ENCODE data around the gene HLA-G. TPM values are rescaled to one million over a fixed set of nuclear protein-coding genes. Genes with fewer than 3 reads are reported as not detected.

HLA-G gene
- total and polyA plus RNA-seq, 9 of the 15 experiments (the other 6 are each of a cell fraction or from before 2014, with no cell fraction given) = 0.13 TPM; not detected in 8

DNA sequence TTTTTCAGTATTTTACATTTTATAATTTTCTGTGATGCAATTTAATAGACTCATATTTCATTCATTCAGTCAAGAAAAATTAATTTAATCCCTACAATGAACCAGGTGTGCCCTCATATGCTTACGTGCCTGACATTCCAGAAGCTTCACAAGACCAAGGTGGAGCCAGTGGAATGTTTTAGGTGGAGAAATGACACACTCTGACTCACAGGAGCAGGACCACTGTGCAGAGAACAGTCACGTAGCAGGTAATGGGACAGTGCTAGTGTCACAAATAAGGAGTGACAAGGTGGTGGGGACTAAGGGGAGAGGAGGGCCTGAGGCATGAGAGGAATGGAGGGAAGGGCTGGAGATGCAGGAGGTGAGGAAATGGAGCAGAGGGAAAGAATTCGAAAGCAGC, 37.0 kb upstream of the HLA-G start:
- POLR2A ChIA-PET = no interaction called here
- 0% methylated on average over 3 of the region's 3 CpGs for WGBS (ENCODE audit: insufficient coverage, low coverage, missing lambda C conversion rate)
- TF ChIP-seq HOXB6 (CRISPR knock-in tag; IDR thresholded peaks at IDR 0.05; ENCODE audit: borderline replicate concordance) (no peak), CBFA2T2 (conservative IDR thresholded peaks at IDR 0.05) (no peak), SMC3 (conservative IDR thresholded peaks at IDR 0.05; ENCODE audit: insufficient read depth, low read depth, low read length) (no peak), CLOCK (CRISPR knock-in tag; IDR thresholded peaks at IDR 0.05; ENCODE audit: borderline replicate concordance) (no peak), ZBED1 (IDR thresholded peaks at IDR 0.05) (no peak), TGIF2 (CRISPR knock-in tag; IDR thresholded peaks at IDR 0.05) (no peak), POLR2AphosphoS5 (IDR thresholded peaks at IDR 0.05; ENCODE audit: control insufficient read depth, insufficient read depth, low read depth, low read length) (no peak), HDGF (IDR thresholded peaks at IDR 0.05) (no peak), SAP30 (IDR thresholded peaks at IDR 0.05; ENCODE audit: borderline replicate concordance, insufficient read depth, low read depth, low read length, poor library complexity, severe bottlenecking) (no peak), E2F3 (CRISPR knock-in tag; IDR thresholded peaks at IDR 0.05) (no peak), SP2 (IDR thresholded peaks at IDR 0.05; ENCODE audit: extremely low read depth, low read depth, low read length, poor library complexity, severe bottlenecking) (no peak), MYNN (IDR thresholded peaks at IDR 0.05) (no peak), MYNN (CRISPR knock-in tag; IDR thresholded peaks at IDR 0.05) (no peak), CBFA2T3 (IDR thresholded peaks at IDR 0.05) (no peak), DPF2 (IDR thresholded peaks at IDR 0.05) (no peak), ARID2 (IDR thresholded peaks at IDR 0.05) (no peak), CBX3 (IDR thresholded peaks at IDR 0.05; ENCODE audit: borderline replicate concordance in 1 of 2, low read length in 2 of 2) (no peak)

More for the DNA sequence above, 37.0 kb upstream of the HLA-G start:
- DNase-seq (ENCODE audit: extremely low read depth in 1 of 4, low spot score in 3 of 4) = no peak
- H3K36me3 ChIP-seq (ENCODE audit: control insufficient read depth, insufficient read depth, low read length) = no peaks in the 10 kb centered on the region
- no peak overlapping the region for H3K4me2 ChIP-seq (ENCODE audit: insufficient read depth, low read length)
- H4K20me1 ChIP-seq (replicated peaks; ENCODE audit: control insufficient read depth, insufficient read depth, low read length) = no peaks in the 10 kb centered on the region
- H3K27me3 ChIP-seq (ENCODE audit: control insufficient read depth in 2 of 2, insufficient read depth in 2 of 2, low read length in 2 of 2) = peaks cover 14 to 22% of the 10 kb centered on the region in 2 experiments
- no peak overlapping the region for H3K4me3 ChIP-seq
- ATAC-seq = no peak
- H3K9ac ChIP-seq (ENCODE audit: insufficient read depth in 1 of 2, low read depth in 2 of 2, low read length in 2 of 2) = no peak overlapping the region
- CTCF ChIA-PET (ENCODE audit: low intra/inter-chr PET ratio) = no interaction called here
- peaks cover 0 to 13% of the 10 kb centered on the region in 2 experiments; a peak in 2 of 5 replicates for H3K4me1 ChIP-seq (replicated peaks in 1 of 2; ENCODE audit: control insufficient read depth in 2 of 2, insufficient read depth in 2 of 2, low read length in 2 of 2)
- intact Hi-C loops (cut with micrococcal nuclease) = no loop called here
- in situ Hi-C loops (cut with MboI) = no loop called here
- H3K9me3 ChIP-seq (replicated peaks; ENCODE audit: control insufficient read depth, insufficient read depth, low read depth, low read length) = 0 out of 2 replicates have a peak, but pooled peaks cover 3% of the 10 kb centered on the region
- H3K27ac ChIP-seq (ENCODE audit: extremely low read depth, low read depth, low read length) = no peak overlapping the region
- FAIRE-seq = no peak
- BruUV-seq (replicated peaks) = no TSS peak
- H2AFZ ChIP-seq (ENCODE audit: low read depth, low read length) = no peak overlapping the region
- H3K79me2 ChIP-seq (ENCODE audit: control insufficient read depth, insufficient read depth, low read length) = no peaks in the 10 kb centered on the region
- no peaks in the 10 kb centered on the region for H3K9me1 ChIP-seq (ENCODE audit: control insufficient read depth, insufficient read depth, low read length)
